Central memory CD4-positive, alpha-beta T cell (primary cell): ENCODE results near the gene NAP1L4.

ENCODE experiments used
- DNase-seq: peaks from one replicate; pipeline ENCODE4 v3.0.0; 2022

NAP1L4 gene

DNA sequence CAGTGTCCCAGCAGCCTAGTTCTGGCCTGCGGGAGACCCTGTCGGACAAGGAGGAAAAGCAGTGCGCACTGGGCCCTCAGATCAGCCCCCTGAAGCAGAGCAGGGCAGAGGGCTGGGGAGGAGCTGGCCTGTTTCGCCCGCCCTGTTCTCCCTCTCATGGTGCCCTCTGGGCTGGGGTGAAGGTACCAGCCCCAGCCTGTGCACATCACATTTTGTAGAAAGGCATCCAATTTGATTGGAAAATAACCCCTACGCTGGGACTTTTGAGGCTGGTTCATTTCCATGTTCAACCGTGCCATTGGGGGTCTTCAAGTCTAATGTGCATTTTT, 832 bp upstream of the NAP1L4 start:
- no peak for DNase-seq

- DNase-seq = no peak
These were observed 486 bp downstream of the NAP1L4 start for GRCh38 chr11:2991452-2992233.

DNA sequence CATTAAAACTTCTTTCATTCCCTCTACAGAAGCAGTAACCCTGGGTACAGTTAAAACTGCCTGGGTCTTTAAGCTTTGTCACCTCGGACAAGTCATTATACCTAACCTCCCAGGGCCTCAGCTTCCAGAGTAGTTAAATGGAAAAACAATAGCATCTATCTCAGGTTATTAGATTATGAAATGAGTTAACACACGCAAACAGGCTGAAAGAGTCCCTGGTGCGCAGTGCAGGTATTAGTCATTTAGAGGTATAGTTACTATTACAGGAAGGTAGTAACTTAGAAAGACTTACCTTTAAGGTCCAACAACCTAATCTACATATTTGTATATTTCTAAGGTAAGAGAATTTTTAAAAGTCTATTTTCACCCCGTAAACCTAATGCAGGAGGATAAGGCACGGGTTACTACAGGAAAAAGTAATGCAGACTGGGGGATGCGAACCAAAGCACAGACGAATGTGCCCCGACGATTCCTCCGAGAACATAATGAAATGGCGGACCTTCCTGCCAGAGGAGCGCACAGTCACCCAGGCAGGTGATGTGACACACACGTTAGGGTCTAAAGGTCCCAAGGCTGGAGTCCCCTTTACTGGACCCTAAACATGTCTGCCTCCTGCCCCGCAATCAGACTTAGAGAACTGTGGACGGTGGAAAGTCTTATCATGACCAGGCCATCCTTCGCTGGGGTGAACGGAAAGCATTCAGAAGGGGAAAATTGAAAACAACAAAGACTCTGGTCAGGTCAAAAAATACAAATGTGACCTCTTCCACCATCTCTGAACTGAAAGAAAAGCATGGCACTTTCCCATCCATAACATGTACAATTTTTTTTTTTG, 1.3 kb downstream of the NAP1L4 start:
- peak; percentile 17 for DNase-seq

DNA sequence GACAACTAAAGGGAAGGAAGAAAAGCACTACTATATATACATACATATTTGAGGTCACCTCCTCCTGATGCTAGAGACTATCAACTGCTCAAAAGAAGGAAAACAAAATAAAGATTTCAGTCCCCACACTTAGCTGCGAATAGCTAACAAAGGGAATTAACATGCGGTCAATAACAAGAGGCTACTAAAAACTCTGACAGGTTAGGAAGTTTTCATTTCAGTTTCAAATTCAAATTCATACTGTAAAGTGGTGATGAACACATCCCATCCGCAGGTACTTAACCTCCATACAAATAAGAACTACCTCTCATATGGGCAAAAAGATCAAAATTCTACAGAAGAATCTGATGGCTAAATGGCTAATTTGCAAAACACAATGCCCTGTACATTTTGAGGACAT, 2.6 kb downstream of the NAP1L4 start:
- no peak for DNase-seq

DNA sequence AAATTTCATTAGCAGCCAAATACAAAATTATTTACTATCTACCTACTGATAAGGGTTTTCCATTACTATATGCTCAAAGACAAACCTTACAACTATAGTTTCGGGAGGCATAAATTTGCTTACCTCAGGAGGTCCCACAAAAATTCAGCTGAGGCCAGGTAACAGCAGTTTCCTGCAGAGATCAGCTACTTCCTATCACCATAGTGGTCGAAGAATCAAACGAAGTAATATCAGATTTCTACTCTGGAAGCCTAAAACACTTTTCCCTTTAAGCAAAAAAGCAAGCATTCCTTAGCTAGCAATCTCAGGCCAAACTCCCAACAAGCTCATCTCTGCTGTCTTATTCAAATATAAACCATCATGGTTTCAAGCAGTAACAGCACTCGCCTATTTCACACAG, 3.1 kb downstream of the NAP1L4 start:
- DNase-seq = no peak

DNA sequence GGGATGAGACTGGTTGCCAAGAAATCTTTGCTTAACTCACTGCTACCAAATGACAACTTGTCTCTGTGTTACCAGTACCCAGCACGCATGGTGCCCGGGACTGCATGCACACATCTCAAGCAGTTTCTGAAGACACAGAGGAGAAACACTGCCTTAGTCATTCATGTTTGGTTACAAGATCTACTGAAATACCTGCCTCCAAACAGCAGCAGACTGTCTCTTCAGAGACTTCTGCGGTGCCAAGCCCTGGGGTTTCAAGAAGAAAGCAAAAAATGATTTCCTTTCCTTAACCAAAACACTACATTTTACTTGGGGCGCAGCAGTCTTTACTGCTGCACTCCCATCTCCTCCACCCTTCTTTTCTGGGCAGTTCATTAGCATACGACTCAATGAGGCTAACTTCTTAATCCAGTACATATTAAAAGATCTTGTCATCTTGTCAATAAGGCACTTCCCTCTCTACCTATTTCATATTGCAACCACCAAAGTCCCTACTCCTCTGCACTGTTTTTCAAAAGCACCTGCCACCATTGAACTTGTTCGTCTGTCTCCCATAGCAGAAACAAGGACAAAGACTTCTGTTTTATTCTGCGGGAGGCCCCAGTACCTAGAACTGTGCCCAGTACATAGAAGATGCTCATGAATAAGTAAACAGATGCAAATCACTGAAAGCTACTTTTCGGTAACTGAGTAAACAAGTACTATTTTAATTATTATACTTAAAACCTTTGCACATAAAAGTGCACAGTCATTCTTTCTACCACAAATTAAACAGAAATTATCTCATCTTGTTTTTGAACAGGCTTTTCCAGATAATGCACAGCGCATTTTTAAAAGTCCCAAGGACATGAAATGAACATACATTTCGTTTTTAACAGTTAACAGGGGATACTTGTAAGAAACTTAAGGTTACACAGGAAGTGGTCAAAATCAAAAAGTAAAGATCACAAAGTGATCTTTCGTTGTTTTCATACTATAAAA, 4.0 kb downstream of the NAP1L4 start:
- DNase-seq = peak; percentile 47

GRCh38 chr11:2983908-2984307, 8.2 kb downstream of the NAP1L4 start:
- no peak for DNase-seq

- no peak for DNase-seq
These were observed 9.9 kb downstream of the NAP1L4 start for GRCh38 chr11:2982214-2982613.

GRCh38 chr11:2981130-2981529, 11.0 kb downstream of the NAP1L4 start:
- no peak for DNase-seq

GRCh38 chr11:2980168-2980840, 11.8 kb downstream of the NAP1L4 start:
- DNase-seq = no peak

GRCh38 chr11:2977113-2977512, 15.0 kb downstream of the NAP1L4 start:
- DNase-seq = no peak

DNA sequence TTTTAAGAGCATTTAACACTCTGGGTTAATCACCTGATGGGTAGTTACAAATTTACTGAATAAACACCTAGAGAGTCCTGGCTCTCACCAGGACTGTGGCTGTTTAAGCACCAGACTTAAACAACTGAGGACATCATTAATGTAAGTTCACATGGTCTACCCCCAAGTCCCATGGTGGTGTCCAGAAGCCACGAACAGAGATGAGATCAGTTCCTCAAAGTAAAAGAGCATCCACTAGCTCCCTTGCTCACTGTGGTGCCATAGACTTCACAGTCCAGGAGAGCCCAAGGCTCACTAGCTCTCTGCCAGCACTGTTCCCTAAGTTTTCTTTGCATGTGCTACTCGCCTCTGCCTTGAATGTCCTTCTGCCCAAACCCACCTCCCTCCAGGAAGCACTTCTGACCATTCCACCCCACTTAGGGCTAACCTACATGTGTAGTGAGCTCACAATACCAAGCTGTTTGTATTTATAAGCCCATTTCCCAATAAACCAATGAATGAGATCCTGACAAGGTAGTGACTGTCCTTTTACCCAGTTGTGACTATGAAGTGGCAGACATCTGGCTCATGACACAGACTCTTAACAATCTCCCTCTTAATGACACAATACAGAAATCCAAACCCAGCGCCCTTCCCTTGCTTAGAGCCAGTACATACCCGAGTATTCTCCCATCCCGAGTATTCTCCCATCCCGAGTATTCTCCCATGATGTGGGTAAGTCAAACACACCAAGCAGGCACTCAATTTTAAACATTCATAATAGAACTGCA, 15.7 kb downstream of the NAP1L4 start:
- DNase-seq = no peak

- peak; percentile 39 for DNase-seq
These were observed 16.5 kb downstream of the NAP1L4 start for GRCh38 chr11:2975594-2975993.

DNA sequence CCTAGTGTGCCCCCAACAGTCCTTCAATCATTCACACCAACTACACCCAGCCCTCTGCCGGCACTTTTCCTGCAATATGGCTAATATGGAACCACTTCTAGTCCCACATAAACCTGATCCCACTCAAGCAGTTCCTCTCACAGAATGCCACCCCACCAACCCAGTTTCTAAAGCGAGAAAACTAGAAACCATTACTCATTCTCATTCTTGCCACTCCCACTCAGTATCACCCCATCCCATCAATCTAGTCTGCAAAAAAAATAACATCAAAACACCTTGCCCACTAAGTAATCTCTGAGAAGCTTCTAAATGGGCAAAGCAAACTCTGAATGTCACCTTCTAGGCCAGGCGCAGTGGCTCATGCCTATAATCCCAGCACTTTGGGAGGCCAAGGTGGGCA, 17.9 kb downstream of the NAP1L4 start:
- DNase-seq = no peak

DNA sequence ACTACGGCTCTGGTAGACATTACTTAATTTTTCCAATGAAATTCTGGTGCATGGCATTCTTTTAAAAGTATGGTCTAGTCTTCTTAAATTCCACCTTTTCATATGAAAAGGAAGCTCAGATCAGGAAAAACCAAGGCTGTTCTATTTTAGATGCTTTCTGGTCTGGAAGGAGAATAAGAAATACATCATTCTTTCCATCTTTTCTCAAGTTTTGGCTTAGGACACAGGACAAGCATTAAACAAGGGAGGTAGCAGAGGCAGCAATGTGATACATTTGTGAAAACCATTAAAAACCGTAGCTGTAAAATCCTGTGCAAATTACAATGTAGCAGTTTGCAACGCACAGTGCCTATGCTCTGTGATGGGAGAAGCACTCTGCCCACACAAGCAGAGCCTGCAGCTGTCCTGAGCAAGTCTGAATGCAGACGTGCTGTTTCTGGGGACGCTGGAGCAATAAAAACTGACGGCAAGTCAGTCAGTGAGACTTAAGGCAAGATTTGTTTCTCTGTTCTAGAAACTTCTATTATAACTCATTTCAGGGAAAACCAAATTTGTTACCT, 23.7 kb downstream of the NAP1L4 start:
- no peak for DNase-seq

DNA sequence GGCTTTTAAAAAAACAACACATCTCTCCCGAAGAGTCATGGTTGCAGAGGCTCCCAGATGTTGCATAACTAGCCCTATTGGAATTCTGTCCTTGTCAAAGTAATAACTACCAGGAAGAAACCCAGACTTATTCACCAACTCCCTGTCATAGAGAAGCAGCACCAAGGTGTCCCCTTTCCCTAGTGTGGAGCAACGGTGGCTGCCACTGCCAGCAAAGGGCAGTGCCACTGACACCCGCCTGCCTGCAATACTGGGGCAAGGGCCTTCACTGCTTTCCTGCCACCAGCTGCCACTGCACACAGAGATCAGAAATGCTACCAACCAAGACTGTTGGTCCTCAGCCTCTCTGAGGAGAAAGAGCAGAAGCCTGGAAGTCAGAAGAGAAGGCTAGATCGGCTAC, 27.3 kb downstream of the NAP1L4 start:
- DNase-seq = no peak

DNA sequence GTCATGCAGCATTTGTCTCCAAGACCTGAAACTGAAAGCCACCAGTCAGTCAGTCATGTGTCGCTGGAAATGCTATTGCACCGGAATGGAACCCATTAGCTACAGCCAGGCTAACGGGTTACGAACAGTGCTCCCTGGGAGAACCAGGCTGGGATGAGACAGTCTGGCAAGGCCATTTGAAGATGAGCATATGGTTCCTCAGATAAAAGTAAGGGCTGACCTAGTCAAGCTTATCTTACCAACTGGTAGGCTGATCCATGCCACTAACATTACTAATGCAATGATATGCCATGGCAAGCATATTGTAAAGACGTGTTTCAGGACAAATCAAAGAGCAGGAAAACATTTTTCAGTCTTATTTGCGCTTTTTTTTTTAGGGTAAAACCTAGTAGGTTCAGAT, 28.4 kb downstream of the NAP1L4 start:
- no peak for DNase-seq

GRCh38 chr11:2963112-2963754, 28.9 kb downstream of the NAP1L4 start:
- no peak for DNase-seq

DNA sequence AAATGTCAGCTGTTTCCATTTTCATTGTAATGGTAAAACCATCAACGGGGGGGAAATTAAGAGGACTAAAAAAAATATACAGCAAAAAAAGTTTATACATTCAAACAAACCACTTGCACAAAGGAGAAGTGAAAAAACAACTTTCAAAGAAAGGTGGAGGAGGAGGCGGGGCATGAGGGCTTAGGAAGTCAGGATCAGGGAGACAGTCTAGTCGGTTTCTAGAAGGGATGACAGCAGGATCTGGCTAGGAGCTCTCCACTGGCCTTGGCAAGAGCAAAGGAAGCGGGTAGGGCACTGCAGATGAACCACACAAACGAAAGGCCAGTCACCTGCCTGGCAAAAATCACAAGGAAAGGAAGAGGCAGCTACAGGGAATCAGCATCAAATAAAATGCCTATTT, 31.0 kb downstream of the NAP1L4 start:
- no peak for DNase-seq

- DNase-seq = no peak
These were observed 32.0 kb downstream of the NAP1L4 start for GRCh38 chr11:2960139-2960538.

DNA sequence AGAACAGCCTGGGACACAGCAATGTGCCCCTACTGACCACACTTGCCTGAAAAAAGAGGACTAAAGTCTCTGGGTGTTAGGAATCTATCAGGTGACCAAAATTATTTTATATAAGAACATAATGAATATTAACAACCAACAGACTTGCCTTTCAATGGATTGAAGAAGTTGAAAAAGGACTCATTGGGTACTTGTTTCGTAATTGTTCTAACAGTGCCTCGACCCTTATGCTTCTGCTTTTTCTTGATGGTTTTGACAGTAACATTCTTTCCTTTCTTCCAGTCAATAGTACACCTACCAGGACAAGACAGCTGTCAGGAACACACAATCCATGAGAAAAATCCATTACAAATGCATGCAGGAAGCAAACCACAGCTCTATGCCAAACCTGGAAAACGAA, 33.9 kb downstream of the NAP1L4 start:
- no peak for DNase-seq
